GM19240 (cell line): ENCODE measurements around the gene SMG1.

Source experiments
- DNase-seq: peaks from one replicate; pipeline ENCODE4 v3.0.0; 2011; ENCODE audit warnings: low spot score; ENCODE audit not compliant: insufficient read length

SMG1 gene

GRCh38 chr16:18853694-18854093, 72.5 kb downstream of the SMG1 start:
- no peak for DNase-seq

- no peak for DNase-seq
Observed at GRCh38 chr16:18852647-18853046, 73.6 kb downstream of the SMG1 start.

GRCh38 chr16:18846416-18846815, 79.8 kb downstream of the SMG1 start:
- no peak for DNase-seq

DNA sequence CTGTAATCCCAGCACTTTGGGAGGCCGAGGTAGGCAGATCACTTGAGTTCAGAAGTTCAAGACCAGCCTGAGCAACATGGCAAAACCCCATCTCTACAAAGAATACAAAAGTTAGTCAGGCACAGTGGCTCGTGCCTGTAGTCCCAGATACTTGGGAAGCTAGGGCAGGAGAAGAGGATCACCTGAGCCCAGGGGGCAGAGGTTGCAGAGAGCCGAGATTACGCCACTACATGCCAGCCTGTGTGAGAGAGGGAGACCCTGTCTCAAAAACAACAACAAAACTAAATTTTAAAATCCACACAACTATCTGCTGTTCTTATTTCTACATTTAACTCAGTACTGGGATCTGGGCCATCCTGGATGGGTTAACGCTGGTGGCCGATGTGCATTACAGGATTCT, 83.6 kb downstream of the SMG1 start:
- DNase-seq: no peak

DNA sequence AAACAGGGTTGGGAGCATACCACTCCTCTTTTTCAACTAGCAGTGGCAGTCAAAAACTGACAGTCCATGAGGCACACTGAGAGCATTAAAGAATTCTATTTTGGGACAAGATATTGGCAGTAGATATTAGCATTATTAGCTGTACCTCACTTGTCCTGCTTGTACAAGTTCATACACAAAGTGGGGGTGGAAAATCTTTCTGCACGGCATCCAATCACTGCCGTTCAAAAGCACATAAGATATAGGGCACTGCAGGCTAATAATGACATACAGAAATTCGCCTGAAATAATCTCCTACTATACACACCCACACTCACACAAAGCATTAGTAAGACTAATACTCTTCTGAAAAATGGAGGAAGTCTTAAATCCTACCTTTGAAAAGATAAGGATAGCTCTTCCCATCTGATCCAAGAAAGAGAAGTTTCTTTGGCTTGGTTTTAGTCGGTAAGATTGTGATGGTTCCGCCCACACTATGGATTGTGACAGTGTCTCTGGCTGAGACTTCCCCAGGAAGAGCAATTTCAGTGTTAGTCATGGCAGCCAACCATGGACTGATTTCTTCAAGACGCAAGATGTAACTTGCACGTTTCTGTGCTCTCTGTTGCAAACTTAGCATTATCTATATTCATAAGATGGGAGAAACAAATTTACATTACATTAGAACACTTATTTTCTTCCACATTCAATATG, 84.2 kb downstream of the SMG1 start:
- no peak for DNase-seq

DNA sequence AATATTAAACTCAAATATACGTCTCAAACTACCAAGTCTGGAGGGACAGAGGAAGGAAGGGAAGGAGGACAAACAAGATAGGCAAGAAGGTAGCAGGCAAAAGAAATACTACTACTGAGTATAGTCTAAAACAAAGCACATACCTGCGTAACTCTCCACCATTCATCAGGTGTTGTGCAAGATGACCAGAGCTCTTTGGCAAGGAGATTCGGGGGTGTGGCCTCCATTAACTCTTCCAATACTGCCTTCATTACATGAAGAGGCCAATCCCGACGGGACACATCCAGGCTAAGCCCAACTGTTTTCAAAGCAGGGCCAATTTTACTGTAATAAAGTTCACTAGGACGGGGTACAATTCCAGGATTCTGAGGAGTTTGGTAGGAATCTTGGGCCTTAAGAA, 86.7 kb downstream of the SMG1 start:
- DNase-seq: no peak

DNA sequence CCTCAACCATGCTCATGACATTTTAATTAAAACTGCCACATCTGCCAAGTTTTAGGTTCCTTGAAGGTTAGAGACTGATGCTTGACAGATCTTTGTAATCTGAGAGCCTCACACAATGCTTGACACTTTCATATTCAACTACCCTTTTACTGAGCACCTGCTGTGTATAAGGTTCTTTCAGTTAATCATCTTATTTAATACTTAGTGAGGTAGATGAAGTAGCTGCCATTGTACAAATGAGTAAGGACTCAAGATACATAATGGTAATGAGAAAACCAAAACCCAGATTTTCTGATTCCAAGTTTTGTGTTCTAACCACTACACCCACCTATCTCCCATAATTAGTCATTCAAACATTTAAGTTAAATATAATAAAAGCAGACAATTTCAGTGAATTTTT, 89.5 kb downstream of the SMG1 start:
- no peak for DNase-seq

DNA sequence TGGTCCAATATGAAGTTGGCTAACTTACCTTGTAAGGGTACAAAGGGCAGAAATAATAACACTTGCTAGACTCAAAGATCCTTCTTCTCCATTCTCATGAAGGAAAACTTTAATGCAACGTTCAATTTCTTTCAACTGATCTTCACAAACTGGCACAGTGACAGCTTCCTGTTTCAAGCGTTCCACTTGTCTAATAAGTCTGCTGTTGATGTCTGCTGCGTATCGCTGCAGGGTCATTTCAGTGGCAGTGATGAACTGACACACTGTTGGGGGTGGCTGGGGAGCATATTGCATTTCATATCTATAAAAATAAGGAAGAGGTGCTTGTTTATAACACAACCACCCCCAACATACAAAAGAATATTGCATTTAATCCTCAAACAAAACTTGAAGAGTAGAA, 91.3 kb downstream of the SMG1 start:
- no peak for DNase-seq

- no peak for DNase-seq
Observed at GRCh38 chr16:18833707-18834505, 92.3 kb downstream of the SMG1 start.

GRCh38 chr16:18832613-18833012, 93.6 kb downstream of the SMG1 start:
- no peak for DNase-seq

DNA sequence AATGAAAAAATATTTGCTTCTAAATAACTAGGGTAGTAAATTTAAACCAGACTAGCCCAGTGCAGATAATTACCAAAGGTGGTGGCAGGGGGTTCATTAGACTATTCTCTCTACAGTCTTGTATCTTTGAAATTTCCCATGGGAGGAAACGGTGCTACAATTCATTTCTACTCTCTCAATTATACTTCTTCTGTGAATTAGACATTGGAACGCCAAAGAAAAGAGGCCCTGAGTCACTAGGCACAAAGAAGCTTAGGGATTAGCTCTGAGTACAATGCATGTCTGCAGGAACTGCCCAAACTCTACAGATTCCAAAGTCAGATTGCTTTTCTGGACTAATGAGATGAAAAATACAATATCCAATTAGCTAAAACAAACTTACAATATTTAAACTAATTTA, 94.2 kb downstream of the SMG1 start:
- no peak for DNase-seq

GRCh38 chr16:18829251-18829650, 97.0 kb downstream of the SMG1 start:
- no peak for DNase-seq

DNA sequence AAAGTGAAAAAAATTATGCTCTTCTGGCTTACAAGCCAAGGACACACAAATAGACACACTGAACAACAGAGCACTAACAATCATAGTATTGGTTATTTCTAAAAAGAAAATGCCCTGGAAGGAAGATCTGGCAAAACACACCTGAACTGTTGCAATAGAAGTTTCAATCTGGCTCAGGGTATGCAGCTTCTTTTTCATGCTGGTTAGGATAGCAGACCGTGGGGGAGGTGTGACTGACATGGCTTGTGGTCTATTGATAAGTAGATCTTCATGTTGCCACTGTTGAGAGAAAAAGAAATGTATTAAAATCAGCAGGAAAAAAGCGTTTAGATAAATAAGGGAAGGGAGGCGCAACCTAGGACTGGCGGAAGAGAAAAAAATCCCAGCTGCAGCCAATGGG, 98.3 kb downstream of the SMG1 start:
- DNase-seq: no peak

DNA sequence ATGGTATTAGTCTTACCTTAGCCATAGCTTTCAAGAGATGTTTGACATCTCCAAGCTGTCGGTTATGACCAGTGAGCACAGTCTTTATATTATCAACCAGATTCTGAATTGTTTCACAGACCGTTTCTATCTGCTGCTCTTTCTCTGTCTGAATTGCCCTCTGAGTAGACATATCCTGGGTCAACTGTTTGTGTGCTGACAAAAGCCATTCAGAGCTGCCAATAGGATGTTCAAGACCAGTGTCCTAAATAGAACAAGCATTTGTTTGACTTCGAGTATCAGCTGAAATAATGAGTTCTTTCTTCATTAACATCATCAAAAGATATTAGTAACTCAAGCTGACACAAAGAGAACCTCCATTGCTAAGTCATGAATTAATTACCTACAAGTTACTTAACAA, 109.9 kb downstream of the SMG1 start:
- DNase-seq: no peak

GRCh38 chr16:18811925-18812324, 114.3 kb downstream of the SMG1 start:
- no peak for DNase-seq

- no peak for DNase-seq
Observed at GRCh38 chr16:18809165-18809564, 117.0 kb downstream of the SMG1 start.

GRCh38 chr16:18805257-18805773, 120.9 kb downstream of the SMG1 start:
- DNase-seq: no peak

GRCh38 chr16:18804540-18804939, 121.7 kb downstream of the SMG1 start:
- DNase-seq: no peak

- no peak for DNase-seq
Observed at GRCh38 chr16:18803569-18804462, 122.4 kb downstream of the SMG1 start.

DNA sequence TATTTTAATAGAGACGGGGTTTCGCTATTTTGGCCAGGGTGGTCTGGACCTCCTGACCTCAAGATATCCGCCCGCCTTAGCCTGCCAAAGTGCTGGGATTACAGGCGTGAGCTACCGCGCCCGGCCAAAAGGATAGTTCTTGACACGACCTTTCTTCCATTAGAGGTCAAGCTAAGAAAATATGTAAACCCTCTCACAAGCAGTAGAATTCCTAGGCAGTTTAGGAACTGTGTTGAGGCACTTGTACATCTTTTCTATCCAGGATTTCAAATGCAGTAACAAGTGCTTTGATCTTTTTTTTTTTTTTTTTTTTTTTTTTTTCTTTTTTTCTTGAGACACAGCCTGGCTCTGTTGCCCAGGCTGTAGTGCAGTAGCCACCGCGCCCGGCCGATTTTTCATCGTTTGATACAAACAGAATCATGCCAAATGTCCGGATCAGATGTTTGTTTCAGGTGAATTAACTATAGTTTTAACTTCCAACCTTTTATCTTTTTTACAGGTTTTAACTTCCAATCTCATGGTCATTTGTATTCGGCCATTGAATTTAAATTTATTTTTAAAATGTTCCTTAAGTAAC, 123.4 kb downstream of the SMG1 start:
- no peak for DNase-seq
